SIG-M5 treated with dmso at 0.1 percent for 504 hours (cell line): Measurements from ENCODE around the gene PIP5K1A.
"Not testable (repeated sequence)": the region's sequence is repeated elsewhere in the genome, so short reads cannot be mapped to it uniquely, and the experiment has no call there.

Experiments
- DNase-seq: peaks from one replicate; lab custom pipeline; 2025; ENCODE audit not compliant: unreplicated experiment; lab: John Stamatoyannopoulos, UW

PIP5K1A gene

DNA sequence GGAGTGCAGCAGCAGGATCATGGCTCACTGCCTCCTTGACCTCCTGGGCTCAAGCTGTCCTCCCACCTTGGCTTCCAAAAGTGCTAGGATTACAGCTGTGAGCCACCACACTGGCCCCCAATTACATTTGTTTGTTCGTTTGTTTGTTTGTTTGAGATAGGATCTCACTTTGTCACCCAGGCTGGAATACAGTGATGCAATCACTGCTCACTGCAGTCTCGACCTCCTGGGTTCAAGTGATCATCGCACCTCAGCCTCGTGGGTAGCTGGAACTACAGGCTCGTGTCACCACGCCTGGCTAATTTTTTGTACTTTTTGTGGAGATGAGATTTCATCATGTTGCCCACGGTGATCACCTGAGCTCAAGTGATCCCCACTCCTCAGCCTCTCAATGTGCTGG, 6.3 kb upstream of the PIP5K1A start:
- DNase-seq, result no peak

DNA sequence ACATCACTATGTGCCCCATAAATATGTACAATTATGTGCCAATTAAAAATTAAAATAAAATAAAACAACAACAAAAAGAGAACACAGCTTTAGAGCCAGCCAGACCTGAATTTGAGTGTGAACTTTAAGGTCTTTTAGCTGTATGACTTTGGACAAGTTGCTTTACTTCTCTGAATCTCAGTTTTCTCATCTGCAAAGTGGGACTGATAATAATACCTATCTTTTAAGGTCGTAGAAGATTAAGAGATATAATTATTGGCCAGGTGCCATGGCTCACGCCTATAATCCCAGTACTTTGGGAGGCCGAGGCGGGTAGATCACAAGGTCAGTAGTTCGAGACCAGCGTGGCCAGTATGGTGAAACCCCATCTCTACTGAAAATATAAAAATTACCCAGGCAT, 5.0 kb upstream of the PIP5K1A start:
- no peak for DNase-seq

DNA sequence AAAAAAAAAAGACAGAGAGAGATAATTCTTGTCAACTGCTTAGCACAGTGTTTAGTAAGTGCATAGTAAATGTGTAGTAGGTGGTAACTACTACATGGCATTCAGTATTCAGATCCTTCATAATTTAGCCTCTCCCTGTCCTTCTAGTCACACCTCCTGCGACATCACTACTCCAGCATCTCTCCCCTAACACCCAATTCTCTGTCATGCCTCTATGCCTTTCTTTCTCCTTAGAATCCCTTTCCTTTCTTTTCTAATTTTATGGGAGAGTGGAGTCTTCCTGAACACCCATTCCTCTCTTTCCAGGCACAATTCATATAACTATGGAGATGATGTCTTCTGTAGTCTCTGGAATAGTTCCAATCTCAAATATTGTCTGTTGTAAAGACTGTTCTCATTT, 4.5 kb upstream of the PIP5K1A start:
- no peak for DNase-seq

DNA sequence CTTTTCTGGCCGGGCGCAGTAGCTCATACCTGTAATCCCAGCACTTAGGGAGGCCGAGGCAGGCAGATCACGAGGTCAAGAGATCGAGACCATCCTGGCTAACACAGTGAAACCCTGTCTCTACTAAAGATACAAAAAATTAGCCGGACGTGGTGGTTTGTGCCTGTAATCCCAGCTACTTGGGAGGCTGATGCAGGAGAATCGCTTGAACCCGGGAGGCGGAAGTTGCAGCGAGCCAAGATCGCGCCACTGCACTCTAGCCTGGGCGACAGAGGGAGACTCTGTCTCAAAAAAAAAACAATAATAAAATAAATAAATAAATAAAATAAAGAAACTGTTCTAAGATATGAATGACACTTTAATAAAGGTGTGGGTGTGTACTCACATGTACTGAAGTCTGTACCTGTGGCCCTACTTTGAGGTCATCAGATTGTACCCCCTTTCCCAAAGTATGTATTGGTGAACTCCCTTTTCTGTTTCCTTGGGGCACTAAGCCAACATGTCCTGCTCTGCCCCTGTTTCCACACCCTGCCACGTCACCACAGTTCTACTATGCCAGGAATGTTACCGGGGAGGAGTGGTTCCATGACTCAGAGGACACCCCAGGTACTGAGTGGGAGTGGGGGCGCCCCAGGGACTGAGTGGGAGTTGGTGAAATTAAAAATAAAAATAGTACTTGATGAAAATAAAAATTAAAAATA, 3.3 kb upstream of the PIP5K1A start:
- DNase-seq, result peak; percentile 85

DNA sequence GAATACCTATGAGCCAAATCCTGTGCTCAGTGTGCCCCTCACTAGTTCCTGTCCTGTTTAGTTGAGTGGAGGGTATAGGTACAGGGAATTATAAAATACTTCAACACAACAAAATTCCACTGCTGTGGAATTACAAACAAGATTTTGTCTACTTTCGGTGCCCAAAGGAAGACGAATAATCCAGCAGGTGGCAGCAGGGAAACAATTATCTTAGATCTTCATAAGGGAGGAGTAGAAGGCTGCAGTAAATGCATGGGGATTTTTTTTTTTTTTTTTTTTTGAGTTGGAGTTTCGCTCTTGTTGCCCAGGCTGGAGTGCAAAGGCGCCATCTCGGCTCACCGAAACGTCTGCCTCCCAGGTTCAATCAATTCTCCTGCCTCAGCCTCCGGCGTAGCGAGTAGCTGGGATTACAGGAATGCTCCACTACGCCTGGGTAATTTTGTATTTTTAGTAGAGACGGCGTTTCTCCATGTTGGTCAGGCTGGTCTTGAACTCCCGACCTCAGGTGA, 2.0 kb upstream of the PIP5K1A start:
- DNase-seq, result peak; percentile 93

DNA sequence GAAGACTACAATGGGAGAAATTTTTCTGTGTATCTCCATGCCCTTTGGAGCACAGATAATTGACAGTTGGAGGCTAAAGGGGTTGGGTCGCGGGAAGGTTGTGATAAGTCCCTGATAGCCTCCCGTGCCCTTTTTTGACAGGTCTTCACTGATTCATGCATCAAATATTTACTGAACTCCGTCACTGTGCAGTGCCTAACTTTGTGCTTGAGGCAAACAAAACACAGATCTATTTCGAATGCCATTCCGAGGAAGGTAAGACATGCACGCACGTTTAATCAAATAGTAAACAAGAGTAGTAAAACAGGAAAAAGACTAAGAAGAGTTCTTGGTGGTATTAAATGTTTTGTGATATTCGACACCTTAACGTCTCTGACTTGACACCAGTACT, 494 bp upstream of the PIP5K1A start:
- DNase-seq, result peak; percentile 62

DNA sequence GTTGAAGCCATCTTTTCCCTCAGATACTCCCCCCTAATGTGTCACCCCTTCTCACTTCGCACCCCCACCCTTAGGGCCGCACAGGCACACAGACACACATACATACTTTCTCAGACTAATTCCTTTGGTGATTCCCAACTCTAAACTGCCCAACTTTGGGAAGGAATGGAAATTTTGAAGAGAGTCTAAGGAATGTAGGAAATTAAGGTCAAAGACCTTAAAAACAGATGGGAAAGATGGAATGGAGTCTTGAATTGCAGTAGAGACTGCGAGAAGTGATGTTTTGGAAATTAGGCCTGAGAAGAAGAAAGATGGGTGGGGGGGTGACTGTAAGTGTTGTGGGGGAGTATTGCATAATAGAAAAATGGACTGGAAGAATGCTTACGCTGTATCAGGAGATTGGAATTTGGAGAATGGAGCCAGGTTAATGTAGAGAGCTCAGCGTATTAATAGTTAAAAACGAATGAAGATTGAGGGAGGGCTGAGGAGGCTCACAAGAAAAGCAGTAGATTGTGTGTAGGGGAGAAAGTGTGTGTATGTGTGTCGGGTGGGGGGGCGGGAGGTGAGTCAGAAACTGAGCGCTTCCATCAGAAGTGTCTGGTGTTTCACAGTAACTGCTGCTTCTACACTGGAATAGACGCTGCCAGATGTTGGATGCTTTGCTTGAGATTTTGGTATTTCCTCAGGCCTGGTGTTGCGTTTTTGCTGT, 1.7 kb downstream of the PIP5K1A start:
- DNase-seq, result peak; percentile 65

DNA sequence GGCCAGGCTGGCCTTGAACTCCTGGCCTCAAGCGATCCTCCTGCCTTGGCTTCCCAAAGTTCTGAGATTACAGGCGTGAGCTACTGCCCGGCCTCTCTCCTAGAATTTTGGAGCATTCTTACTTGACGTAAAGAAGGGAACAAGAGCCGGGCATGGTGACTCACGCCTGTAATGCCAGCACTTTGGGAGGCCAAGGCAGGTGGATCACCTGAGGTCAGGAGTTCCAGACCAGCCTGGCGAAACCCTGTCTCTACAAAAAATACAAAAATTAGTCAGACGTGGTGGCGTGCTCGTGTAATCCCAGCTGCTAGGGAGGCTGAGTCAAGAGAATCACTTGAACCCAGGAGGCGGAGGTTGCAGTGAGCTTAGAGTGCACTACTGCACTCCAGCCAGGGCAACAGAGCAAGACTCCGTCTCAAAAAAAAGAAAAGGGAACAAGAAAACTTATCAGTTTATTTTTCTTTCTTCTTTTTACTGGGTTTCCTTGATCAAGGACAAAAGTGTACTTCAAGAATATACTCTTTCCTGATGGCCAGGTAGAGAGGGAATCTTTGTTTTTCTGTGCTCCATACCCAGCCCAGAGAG, 7.1 kb downstream of the PIP5K1A start:
- not testable (repeated sequence) for DNase-seq

DNA sequence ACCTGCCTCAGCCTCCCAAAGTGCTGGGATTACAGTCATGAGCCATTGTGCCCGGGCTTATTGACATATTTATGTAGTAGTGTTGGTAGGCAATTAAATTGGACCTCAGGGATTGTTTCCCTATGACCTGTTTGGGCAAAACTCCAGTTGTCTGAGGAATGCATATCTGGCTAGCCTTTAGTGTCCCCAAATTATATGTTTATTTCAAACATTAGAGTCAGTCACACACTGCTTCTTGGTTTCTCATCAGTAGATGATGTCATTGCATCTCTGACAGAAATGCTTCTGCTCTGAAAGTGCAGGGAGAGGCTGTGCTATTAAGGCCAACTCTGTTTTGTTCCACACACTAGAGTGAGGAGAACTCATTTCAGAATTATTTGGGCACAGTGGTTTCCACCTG, 12.5 kb downstream of the PIP5K1A start:
- DNase-seq, result no peak

DNA sequence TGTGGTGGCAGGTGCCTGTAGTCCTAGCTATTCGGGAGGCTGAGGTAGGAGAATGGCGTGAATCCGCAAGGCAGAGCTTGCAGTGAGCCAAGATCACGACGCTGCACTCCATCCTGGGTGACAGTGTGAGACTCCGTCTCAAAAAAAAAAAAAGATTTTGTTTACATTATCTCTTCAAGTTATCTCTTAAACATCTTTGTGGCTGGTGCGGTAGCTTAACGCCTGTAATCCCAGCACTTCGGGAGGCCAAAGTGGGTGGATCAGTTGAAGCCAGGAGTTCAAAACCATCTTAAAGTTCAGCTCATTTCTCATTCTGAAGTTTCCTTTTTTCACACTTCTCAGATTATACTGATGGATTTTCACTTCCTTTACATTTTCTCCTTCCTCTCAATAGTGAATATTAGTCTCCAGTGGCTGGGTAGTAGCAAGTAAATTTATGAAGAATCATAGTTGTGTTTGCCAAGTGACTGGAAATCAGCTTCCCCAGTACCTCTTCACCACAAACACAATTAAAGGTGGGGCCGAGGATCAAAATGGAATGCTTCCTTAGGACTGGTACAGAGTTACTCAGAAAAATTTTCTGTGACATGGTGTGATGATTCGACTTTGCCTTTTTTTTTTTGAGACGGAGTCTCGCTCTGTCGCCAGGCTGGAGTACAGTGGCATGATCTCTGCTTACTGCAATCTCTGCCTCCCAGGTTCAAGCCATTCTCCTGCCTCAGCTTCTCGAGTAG, 13.8 kb downstream of the PIP5K1A start:
- no peak for DNase-seq

DNA sequence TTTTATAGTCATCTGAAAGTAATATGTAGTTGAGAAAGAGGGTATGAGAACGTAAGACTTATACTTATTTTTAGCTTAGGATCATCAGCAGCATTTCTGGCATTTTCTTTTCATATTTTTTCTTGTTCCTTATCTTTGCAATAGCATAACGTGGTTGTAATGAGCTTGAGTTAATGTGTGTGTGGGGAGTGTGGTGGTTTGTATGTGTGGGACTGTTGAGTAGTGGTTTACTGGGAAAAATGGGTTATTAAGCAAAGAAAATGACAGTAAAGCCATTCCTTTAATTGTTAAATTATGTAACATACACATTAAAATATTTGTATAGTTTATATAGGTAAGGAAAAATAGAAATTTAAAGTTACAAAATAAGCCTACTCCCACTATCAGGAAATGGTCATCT, 15.2 kb downstream of the PIP5K1A start:
- no peak for DNase-seq

DNA sequence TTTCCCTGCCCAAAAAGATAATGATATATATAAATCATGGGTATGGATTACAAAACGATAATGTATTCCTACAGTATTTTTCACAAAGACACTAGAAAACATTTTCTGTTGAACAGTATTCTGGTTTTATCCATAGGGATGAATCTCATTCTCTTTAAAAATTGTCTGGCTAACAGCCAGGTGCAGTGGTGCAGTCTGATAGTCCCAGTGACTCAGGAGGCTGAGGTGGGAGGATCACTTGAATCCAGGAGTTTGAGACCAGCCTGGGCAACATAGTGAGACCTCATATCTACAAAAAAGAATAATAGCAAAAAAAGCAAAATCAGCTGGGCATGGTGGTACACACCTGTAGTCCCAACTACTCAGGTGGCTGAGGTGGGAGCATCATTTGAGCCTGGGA, 23.3 kb downstream of the PIP5K1A start:
- DNase-seq, result no peak

DNA sequence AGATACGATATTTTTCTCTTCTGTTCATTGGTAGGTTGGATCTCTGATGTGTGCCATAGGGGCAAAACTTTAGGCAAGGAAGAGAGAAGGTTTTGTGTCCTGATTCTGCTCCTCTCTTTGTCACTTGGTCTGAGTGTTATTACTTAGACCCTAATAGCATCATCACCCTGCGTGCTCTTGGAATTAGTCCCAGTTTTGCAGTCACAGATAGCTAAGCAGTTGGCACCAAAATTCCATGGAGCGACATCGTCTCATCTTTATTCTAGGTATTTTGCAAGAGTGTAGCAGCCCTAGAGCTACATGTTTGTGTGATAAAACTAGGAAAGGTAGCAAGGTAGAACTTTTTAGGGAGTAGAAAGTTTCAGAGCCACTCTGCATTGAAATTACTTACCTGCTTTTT, 23.8 kb downstream of the PIP5K1A start:
- no peak for DNase-seq

DNA sequence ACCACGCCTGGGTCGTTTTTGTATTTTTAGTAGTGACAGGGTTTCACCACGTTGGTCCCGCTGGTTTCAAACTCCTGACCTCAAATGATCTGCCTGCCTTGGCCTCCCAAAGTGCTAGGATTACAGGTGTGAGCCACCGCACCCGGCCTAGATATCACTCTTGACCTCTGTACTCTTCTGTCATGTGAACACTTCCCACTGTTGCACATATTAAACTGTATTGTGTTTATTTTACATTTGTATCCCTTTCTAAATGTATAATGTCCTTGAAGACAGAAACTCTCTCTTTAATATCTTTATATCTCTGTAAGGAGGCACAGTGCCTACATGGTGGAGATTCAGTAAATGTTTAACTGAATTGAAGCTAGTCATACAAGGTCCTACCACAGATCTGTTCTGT, 36.9 kb downstream of the PIP5K1A start:
- no peak for DNase-seq

DNA sequence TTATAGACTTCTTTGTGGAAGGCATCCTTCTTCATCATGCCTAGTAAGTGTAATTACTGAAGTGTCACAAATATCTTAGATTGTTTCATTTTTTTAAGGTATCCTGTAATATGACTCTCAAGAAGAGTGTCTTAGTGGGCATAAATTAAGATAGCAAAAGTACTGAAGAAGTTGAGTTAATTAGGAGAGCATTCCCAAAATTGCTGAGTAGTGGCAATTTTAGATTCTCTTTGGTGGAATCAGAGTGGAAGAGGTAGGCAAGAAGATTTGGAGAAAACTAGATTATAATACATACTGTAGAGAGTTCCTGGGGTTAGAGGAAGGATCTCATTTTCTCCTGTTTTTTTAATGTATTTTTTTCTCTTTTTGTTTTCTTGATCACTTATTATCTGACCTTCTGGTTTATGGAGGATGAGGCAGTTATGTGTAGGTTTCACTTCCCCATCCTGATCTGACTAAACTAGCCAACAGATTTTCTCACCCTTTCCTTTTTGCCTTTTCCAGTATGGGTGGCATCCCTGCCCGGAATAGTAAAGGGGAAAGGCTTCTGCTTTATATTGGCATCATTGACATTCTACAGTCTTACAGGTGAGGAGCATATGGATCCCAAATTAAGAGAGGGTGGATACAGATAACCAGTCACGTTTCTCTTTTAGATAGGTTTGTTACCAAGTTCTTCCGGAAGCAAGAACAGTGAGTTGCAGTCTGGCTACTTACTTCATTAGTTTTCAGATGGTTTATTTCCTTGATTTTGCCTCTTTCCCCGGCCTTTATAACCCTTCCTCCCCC, 39.5 kb downstream of the PIP5K1A start:
- DNase-seq, result peak; percentile 31

DNA sequence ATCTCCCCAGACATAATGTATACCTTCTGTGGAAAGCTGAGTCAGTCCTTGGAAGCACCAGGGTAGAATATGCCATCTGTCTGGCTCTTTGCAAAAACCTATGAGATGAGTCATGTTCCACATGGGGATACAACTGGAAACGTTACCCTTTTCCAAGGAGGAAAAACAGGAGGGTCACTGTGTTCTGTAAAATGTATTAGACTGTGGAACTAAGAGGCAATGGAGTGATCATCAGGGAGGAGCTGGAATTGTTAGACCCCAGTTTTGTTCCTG, 40.1 kb downstream of the PIP5K1A start:
- DNase-seq, result no peak

DNA sequence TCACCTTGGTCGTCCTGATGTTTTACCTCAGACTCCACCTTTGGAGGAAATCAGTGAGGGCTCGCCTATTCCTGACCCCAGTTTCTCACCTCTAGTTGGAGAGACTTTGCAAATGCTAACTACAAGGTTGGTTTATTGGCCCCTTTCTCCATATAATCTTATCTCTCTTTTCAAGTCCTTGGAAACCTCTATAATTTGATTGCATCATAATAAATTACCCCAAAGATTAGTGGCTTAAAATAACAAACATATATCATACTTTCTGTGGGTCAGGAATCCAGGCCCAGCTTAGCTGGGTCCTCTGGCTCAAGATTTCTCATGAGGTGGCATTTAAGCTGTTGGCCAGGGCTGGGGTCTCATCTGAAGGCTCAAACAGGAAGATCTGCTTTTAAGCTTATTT, 44.1 kb downstream of the PIP5K1A start:
- DNase-seq, result no peak

DNA sequence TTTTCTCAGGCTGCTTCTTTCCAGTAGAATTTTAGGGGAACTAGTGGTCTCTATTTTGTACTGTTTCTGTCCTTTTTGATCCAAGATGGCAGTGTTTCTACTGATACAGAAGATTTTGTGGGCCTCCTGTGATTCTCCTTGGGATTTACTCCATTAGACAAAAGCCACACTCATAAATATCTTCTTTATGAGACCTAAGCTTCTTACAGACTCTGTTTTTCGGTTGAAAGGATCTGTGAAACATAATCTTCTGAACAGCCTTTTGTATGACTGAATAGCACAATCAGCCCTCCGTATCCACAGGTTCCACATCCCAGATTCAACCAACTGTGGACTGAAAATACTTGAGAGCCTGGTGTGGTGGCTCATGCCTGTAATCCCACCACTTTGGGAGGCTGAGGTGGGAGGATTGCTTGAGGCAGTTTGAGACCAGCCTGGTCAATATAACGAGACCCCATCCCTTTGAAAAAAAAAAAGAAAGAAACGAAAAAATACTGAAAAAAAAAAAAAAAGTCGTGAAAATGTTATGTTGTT, 45.4 kb downstream of the PIP5K1A start:
- no peak for DNase-seq

DNA sequence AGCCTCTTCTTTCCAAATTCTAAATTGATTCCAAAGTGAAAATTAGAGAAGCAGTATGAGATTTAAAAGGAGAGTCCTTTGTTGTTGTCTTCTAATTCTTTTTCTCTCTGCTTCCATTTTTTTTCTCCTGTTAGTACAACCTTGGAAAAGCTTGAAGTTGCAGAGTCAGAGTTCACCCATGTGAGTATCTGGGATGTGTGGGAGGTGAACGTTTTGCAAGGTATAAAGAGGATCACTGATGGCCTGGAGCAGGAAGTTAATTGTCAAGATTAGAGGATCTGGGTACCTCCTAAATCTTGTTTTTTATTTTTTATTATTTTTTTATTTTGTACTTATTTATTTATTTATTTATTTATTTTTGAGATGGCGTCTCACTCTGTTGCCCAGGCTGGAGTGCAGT, 48.4 kb downstream of the PIP5K1A start:
- no peak for DNase-seq

DNA sequence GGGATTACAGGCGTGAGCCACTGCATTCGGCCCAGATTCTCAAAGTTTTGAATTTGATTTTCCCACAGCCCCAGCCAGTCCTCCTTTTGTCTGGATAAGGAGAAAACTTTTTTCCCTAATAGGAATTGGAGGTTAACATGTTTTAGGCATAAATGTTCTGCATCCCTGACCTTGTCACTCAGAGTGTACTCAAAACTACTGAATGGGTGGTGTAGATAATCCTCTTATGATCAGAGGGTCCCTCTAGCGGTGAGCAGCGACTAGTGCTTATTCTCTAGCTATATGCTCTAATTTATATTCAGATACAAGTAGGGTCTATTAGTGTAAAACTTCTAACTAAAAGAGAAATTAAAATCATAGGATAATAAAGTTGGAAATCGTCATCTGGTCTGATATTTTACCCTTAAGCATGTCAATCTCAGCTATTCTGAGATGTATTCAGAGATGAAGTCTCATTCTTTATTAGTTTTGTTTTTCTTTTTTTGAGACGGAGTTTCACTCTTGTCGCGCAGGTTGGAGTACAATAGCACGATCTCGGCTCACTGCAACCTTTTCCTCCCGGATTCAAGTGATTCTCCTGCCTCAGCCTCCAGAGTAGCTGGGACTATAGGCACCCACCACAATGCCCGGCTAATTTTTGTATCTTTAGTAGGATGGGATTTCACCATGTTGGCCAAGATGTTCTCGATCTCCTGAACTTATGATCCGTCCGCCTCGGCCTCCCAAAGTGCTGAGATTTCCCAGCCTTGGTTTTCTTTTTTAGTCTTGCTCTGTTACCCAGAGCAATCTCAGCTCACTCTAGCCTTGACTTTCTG, 53.5 kb downstream of the PIP5K1A start:
- DNase-seq, result peak; percentile 97
